ENCODE data around the gene TYRO3. TPM values are rescaled to one million over a fixed set of nuclear protein-coding genes. Genes with fewer than 3 reads are reported as not detected.

TYRO3 gene
- total RNA-seq, 2 donors from 2014 or later, result 3.2 to 6.0 TPM

- Histone ChIP-seq H3K9me3 (no peaks in the 10 kb centered on the region), H3K27ac (no peak overlapping the region), H3K4me1 (no peaks in the 10 kb centered on the region), H3K9ac (ENCODE audit: low read depth in 2 of 2, low read length in 2 of 2) (no peak overlapping the region), H3K4me3 (no peak overlapping the region), H3K27me3 (no peaks in the 10 kb centered on the region), H3K36me3 (no peaks in the 10 kb centered on the region)
- intact Hi-C loops (cut with DNase I), result no loop called here
- no peak for TF ChIP-seq CTCF (IDR thresholded peaks at IDR 0.05)
- DNase-seq, result no peak
These were observed 14.4 kb downstream of the TYRO3 start for GRCh38 chr15:41573396-41573795.

DNA sequence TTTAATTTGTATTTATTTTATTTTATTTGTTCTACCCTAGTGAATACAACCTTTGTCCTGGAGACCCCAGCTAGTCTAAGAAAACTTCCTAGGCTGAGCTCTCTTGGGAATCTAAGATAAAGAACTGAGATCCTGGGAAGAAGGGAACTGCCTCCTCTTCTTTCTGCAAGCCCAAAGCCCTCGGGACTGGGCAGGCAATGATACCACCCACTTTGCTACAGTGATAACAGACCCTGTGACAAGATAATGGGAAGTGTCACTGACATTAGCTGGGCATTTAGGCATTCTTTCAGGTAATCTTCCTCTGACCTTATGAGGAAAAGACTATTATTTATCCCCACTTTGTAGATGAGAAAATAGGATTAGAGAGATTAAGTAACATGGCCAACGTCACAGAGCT, 15.1 kb downstream of the TYRO3 start:
- Histone ChIP-seq H3K4me3 (no peak overlapping the region), H3K9ac (ENCODE audit: low read depth in 2 of 2, low read length in 2 of 2) (no peak overlapping the region), H3K9me3 (no peaks in the 10 kb centered on the region), H3K27ac (no peak overlapping the region), H3K36me3 (no peaks in the 10 kb centered on the region), H3K4me1 (no peaks in the 10 kb centered on the region), H3K27me3 (no peaks in the 10 kb centered on the region)
- intact Hi-C loops (cut with DNase I), result no loop called here
- no peak for TF ChIP-seq CTCF (IDR thresholded peaks at IDR 0.05)
- no peak for DNase-seq

DNA sequence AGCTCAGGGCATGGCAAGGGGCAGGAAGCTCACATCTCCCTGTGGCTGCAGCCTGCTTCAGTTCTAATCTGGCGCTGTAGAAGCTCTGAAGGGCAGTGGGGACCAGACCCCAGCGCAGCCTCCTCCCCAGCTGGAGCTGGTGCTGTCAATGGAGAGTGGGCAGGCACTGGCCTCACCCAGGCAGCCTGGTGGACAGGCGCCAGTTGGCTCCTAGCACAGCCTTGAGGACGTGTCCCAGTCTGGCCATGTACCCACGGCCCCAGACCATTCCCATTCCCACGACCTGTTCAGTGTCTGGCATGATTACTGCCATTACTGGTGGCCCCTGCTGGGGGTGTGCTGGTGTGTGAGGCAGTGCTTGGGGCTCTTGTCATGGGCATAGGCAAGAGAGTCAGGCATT, 16.3 kb downstream of the TYRO3 start:
- TF ChIP-seq CTCF (IDR thresholded peaks at IDR 0.05), result no peak
- Histone ChIP-seq H3K9me3 (no peaks in the 10 kb centered on the region), H3K4me3 (no peak overlapping the region), H3K27me3 (no peaks in the 10 kb centered on the region), H3K36me3 (no peaks in the 10 kb centered on the region), H3K27ac (no peak overlapping the region), H3K9ac (ENCODE audit: low read depth in 2 of 2, low read length in 2 of 2) (no peak overlapping the region), H3K4me1 (no peaks in the 10 kb centered on the region)
- DNase-seq, result no peak
- intact Hi-C loops (cut with DNase I), result no loop called here

DNA sequence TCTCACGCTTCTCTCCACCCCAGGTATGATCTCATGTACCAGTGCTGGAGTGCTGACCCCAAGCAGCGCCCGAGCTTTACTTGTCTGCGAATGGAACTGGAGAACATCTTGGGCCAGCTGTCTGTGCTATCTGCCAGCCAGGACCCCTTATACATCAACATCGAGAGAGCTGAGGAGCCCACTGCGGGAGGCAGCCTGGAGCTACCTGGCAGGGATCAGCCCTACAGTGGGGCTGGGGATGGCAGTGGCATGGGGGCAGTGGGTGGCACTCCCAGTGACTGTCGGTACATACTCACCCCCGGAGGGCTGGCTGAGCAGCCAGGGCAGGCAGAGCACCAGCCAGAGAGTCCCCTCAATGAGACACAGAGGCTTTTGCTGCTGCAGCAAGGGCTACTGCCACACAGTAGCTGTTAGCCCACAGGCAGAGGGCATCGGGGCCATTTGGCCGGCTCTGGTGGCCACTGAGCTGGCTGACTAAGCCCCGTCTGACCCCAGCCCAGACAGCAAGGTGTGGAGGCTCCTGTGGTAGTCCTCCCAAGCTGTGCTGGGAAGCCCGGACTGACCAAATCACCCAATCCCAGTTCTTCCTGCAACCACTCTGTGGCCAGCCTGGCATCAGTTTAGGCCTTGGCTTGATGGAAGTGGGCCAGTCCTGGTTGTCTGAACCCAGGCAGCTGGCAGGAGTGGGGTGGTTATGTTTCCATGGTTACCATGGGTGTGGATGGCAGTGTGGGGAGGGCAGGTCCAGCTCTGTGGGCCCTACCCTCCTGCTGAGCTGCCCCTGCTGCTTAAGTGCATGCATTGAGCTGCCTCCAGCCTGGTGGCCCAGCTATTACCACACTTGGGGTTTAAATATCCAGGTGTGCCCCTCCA, 19.1 kb downstream of the TYRO3 start:
- Histone ChIP-seq H3K9me3 (no peaks in the 10 kb centered on the region), H3K9ac (ENCODE audit: low read depth in 2 of 2, low read length in 2 of 2) (no peak overlapping the region), H3K36me3 (no peaks in the 10 kb centered on the region), H3K27ac (no peak overlapping the region), H3K27me3 (no peaks in the 10 kb centered on the region), H3K4me1 (no peaks in the 10 kb centered on the region), H3K4me3 (no peak overlapping the region)
- intact Hi-C loops (cut with DNase I), result no loop called here
- no peak for DNase-seq
- TF ChIP-seq CTCF (IDR thresholded peaks at IDR 0.05), result no peak

DNA sequence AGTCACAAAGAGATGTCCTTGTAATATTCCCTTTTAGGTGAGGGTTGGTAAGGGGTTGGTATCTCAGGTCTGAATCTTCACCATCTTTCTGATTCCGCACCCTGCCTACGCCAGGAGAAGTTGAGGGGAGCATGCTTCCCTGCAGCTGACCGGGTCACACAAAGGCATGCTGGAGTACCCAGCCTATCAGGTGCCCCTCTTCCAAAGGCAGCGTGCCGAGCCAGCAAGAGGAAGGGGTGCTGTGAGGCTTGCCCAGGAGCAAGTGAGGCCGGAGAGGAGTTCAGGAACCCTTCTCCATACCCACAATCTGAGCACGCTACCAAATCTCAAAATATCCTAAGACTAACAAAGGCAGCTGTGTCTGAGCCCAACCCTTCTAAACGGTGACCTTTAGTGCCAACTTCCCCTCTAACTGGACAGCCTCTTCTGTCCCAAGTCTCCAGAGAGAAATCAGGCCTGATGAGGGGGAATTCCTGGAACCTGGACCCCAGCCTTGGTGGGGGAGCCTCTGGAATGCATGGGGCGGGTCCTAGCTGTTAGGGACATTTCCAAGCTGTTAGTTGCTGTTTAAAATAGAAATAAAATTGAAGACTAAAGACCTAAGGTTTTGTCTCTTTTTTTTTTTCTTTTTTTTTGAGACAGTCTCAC, 19.8 kb downstream of the TYRO3 start:
- intact Hi-C loops (cut with DNase I), result no loop called here
- no peak overlapping the region for H3K27ac ChIP-seq
- no peak overlapping the region for H3K9ac ChIP-seq (ENCODE audit: low read depth in 2 of 2, low read length in 2 of 2)
- no peaks in the 10 kb centered on the region for H3K4me1 ChIP-seq
- no peak overlapping the region for H3K4me3 ChIP-seq
- no peaks in the 10 kb centered on the region for H3K9me3 ChIP-seq
- no peak for TF ChIP-seq CTCF (IDR thresholded peaks at IDR 0.05)
- DNase-seq, result no peak
- H3K36me3 ChIP-seq, result no peaks in the 10 kb centered on the region
- H3K27me3 ChIP-seq, result no peaks in the 10 kb centered on the region
